ENCODE results near the gene GRK6.

Gene GRK6

DNA sequence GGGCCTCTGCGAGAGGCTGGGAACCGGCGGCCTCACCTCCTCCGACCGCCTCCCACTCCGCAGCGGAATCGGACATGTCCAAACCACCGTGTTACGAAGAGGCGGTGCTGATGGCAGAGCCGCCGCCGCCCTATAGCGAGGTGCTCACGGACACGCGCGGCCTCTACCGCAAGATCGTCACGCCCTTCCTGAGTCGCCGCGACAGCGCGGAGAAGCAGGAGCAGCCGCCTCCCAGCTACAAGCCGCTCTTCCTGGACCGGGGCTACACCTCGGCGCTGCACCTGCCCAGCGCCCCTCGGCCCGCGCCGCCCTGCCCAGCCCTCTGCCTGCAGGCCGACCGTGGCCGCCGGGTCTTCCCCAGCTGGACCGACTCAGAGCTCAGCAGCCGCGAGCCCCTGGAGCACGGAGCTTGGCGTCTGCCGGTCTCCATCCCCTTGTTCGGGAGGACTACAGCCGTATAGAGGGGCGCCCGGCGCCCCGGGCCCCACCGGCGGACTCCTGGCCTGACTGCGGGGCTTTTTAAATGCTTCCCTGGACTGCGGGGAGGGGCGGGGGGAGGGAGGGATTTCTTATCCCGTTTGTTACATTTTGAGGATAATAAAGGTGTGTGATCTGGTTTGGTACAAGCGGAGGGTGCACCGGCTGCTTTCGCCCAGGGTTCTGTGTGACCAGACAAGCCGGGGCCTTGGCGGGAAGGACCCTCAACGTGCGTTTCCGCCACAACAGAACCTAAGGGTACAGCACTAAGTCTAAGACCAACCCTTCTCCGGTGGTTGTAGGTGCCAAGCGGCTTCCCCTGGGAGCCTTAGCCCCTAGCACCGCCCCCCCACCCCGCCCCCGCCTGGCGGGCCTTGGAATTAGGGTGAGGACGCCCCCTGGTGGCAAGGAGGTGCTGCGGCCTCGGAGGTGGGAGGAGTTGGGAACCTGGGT, 29.4 kb downstream of the GRK6 start:
- H3K27ac ChIP-seq, result peak overlapping the region; percentile 99
- TF ChIP-seq, protein P1, sequence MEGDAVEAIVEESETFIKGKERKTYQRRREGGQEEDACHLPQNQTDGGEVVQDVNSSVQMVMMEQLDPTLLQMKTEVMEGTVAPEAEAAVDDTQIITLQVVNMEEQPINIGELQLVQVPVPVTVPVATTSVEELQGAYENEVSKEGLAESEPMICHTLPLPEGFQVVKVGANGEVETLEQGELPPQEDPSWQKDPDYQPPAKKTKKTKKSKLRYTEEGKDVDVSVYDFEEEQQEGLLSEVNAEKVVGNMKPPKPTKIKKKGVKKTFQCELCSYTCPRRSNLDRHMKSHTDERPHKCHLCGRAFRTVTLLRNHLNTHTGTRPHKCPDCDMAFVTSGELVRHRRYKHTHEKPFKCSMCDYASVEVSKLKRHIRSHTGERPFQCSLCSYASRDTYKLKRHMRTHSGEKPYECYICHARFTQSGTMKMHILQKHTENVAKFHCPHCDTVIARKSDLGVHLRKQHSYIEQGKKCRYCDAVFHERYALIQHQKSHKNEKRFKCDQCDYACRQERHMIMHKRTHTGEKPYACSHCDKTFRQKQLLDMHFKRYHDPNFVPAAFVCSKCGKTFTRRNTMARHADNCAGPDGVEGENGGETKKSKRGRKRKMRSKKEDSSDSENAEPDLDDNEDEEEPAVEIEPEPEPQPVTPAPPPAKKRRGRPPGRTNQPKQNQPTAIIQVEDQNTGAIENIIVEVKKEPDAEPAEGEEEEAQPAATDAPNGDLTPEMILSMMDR (conservative IDR thresholded peaks at IDR 0.05), result peak; percentile 99

DNA sequence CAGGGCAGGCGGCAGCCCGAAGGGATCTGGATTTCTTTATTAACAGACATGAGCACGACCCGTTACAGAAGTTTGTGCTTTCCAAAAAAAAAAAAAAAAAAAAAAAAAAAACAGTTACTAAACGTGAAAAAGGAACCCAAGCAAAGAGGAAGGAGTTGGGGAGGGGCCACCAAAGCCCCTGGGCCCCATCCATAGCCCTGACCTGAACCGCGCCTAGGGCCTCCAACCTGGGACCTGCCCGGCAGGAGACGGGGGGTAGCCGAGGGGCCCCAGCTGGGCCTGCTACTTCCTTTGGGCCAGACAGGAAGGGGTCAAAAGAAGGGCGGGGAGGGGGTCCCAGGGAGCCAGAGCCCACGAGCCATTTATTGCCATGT, 30.1 kb downstream of the GRK6 start:
- peak overlapping the region; percentile 99 for H3K27ac ChIP-seq
- TF ChIP-seq, protein P1 (conservative IDR thresholded peaks at IDR 0.05), result peak; percentile 74

DNA sequence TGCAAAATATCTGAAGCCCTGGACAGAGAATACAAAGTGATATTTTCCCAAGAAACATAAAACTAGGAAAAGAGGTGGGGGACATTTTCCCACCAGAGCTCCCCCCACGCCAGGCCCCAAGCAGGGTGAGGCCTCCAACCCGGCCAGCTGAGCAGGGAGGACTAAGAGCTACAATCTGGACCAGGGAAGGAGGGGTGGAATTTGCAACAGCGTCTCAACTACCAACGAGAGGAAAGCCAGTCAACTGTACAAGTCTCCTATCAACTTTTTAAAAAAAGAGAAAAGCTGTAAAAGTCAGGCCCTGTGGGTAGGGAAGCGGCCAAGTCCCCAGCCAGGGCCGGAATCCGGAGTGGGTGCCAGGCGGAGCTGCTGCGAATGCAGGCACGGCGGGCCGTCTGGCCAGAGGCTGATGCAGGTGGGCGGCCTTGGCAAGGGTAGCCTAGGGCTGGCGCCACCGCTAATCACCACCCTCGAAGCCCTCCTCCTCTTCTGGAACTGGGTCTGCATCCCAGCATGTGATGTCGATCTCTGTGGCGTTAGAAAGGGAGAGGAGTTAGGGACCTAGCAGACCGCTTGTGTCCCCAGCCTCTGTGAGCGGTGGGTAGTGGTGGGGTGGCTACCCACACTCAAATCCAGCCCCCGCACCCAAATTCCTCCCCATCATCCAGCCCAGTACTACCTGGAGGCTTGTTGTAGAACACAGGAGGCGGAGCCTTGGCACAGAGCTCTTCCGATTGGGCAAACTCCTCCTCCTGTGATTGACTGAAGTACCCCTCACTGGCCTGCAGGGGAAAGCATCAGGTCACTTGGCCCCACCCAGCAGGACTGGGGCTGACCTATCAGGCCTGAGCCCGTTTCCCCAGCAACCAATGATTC, 30.7 kb downstream of the GRK6 start:
- H3K27ac ChIP-seq, result peak overlapping the region; percentile 99
- TF ChIP-seq, protein P1 (conservative IDR thresholded peaks at IDR 0.05), result peak; percentile 68

DNA sequence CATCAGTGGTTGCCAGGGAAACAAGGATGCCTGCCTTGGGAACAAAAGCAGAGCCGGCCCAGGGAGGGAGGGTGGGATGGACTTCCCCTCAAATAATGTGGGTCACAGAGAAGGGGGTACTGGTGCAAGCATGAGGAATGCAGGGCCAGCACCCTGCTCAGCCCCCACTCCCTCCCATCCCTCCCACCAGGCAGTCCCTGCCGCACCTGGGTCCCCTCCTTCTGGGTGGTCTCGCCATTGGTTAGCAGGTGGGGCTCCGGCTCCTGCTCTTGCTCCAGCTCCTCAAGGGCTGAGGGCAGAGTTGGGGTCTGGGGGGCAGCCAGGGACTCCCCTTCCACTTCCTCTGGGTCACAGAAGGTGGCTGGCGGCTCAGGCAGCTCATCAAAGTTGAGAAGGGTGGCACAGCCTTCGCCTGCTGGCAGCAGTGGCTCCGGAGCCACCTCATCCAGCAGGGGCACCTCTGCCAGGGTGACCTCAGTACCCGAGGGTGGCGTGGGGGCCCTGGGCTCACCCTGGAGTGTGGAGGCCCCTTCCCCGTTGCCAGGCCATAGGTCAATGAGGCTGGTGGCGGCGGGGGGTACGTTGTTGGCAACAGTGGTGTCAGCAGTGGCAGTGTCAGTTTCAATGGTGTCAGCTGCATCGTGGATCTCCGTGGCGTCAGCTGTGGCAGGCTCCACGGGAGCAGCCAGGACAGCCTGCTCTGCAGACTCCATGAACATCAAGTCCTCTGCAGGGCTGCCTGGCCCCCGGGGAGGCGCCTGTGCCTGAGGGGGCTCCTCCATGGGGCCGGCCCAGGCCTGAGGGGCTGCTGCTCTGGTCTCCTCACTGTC, 31.6 kb downstream of the GRK6 start:
- TF ChIP-seq, protein P1 (conservative IDR thresholded peaks at IDR 0.05), result peak; percentile 10; the same call in 1 of the 2 replicates
- H3K27ac ChIP-seq, result no peak overlapping the region

DNA sequence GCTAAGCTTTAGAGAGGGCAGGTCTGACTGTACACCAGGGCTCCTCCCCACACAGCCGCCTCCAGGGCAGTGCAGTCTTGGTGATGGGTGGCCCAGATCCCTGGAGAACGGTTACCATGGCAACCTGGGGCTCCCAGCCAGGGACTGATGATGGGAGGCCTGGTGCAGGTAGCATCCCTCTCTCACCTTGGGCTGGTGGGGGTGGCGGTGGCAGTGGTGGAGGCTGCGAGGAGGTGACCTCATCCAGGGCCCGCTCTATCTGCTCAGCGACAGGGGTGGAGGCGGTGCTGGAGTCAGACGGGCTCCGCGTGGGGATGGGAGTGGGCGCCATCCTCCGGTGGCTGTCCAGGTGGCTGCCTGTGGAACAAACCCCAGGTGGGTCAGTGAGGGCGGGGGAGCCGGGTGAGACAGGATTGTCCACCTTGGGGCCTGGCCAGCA, 32.5 kb downstream of the GRK6 start:
- TF ChIP-seq, protein P1 (conservative IDR thresholded peaks at IDR 0.05), result no peak
- H3K27ac ChIP-seq, result no peak overlapping the region

DNA sequence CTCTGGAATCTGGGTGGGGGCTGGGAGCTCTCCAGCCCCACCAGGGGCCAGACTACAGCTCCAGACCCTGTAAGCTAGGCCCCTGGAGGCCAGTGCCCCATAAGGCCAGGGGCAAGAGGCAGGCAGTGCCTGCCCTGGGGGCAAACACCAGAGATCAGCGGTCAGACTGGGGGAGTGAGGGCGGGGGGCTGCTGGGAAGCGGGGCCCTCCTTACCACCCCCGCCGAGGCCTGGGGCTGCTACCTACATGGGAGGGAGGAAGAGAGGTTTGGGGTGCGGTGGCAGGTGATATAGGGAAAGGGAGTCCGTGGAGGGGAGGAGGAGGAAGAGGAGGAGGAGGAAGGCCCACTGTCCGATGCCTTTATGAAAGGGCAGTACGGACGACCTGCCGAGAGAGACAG, 32.9 kb downstream of the GRK6 start:
- TF ChIP-seq, protein P1 (conservative IDR thresholded peaks at IDR 0.05), result no peak
- H3K27ac ChIP-seq, result no peak overlapping the region
